ENCODE results near the gene KIFC3. TPM values are rescaled to one million over a fixed set of nuclear protein-coding genes. Genes with fewer than 3 reads are reported as not detected.

The KIFC3 gene, protein sequence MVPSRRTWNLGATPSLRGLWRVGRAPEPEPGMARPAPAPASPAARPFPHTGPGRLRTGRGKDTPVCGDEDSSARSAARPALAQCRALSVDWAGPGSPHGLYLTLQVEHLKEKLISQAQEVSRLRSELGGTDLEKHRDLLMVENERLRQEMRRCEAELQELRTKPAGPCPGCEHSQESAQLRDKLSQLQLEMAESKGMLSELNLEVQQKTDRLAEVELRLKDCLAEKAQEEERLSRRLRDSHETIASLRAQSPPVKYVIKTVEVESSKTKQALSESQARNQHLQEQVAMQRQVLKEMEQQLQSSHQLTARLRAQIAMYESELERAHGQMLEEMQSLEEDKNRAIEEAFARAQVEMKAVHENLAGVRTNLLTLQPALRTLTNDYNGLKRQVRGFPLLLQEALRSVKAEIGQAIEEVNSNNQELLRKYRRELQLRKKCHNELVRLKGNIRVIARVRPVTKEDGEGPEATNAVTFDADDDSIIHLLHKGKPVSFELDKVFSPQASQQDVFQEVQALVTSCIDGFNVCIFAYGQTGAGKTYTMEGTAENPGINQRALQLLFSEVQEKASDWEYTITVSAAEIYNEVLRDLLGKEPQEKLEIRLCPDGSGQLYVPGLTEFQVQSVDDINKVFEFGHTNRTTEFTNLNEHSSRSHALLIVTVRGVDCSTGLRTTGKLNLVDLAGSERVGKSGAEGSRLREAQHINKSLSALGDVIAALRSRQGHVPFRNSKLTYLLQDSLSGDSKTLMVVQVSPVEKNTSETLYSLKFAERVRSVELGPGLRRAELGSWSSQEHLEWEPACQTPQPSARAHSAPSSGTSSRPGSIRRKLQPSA
- total RNA-seq = 29.4 and 58.9 TPM in 2 replicates

DNA sequence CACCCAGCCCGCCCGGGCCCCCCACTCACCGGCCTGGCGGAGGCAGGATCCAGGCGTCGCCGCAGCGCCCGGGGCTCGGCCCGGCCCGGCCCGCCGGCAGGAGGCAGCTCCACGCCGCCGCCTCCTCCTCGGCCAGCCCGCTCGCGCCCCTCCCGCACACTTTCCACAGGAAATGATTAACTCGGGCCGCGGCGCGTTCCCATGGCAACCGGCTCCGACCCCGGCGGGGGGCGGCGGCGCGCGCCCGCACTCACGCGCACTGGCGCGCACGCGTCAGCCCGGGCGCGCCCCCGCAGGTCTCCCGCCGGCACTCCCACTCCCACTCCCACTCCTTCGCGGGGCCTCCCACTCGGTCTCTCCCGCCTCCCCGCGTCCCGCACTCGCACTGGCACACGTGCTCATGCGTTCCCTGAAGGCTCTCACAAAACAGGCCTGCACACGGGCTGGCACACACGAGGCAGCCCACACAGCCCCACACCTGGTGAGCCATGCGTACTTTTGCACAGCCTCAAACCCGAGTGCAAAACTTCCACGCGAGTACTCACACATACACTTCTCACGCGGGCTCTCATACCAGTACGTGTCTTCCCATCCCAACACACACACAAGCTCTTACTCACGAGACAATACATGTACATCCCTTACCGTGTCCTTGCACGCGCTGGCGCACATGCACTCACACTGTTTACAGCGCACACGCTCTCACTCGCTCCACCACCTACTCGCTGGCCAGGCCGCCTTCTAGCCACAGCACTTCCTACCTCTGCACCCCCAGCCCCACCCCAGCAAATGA, at the start of gene KIFC3:
TSS of gene KIFC3 (minus strand) at position 151 of the 793 bp plus-strand sequence. CDS start 4,248 bp downstream, outside the sequence.

DNA sequence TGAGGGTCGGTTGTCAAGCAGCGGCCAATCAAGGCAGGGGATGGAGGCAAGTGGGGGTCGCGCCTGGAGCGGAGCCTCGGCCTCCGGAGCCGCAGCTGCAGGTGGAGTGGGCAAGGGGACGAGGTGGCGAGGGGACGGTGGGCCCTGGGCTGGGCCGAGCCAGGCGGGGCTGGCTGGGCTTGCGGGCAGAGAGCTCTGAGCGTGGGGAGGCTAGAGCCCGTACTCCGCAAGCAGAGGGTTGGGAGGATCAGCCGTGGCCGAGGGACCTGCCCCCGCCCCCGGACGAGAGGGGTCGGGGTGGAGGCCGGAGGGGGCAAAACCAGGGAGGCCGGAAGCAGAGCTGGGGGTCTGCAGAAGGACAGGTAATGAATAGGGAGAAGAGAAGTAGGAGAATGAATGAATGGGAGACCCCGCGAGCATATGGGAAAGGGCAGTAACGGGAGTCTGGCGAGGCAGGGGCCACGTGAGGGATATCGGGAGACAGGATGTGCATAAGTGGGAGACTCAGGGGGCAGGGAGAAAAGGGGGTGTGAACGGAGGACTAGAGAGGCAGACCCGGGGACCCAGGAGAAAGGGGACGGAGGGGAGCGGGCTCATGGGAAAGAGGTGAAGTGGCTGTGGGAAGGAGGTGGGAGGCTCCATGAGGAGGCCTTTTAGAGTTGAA, 66.4 kb downstream of the KIFC3 start, which contains the start of gene KATNB1:
TSS of gene KATNB1 (plus strand) at position 16 of the 664 bp plus-strand sequence. CDS start 1,474 bp downstream, outside the sequence.

Small RNA genes within 50 kb of the gene (small RNA-seq; reads per million reads assigned to genes)
- not detected for gene MIR6772
- gene RNU6-20P = 2.1 reads per million, percentile 79 among the genes with 10 or more reads in this experiment

Other genes starting within 250 kb of the KIFC3 start
- gene ADGRG1, start 173.9 kb downstream of the KIFC3 start, total RNA-seq = 14.1 and 25.1 TPM in 2 replicates
- not detected in 2 replicates for gene ADGRG3, start 134.2 kb downstream of the KIFC3 start, total RNA-seq
- gene DRC7, start 107.7 kb downstream of the KIFC3 start, total RNA-seq = under 0.01 TPM in 1 of 2 replicates, not detected in the other
- gene KATNB1, start 66.7 kb downstream of the KIFC3 start, total RNA-seq = 16.1 and 35.7 TPM in 2 replicates
- gene CNGB1, start 168.6 kb upstream of the KIFC3 start, total RNA-seq = under 0.01 TPM in 1 of 2 replicates, not detected in the other
- 3.9 and 7.0 TPM in 2 replicates for gene ZNF319, start 198.2 kb upstream of the KIFC3 start, total RNA-seq
- gene USB1, start 198.9 kb upstream of the KIFC3 start, total RNA-seq = 15.7 and 29.2 TPM in 2 replicates
- 5.1 and 12.0 TPM in 2 replicates for gene MMP15, start 223.3 kb upstream of the KIFC3 start, total RNA-seq

Measured in placental epithelial cell (primary cell).